HepG2 (cell line): ENCODE results near the gene PRDM10.
A peak's percentile ranks its signal among the peaks of the same experiment; 100 is the strongest.

ENCODE experiments used
- DPF2 ChIP-seq: sonication (generic); formaldehyde crosslinking; IDR thresholded peaks from 2 replicates; pipeline ENCODE4 v1.4.0; 2020; ENCODE audit warnings: mild to moderate bottlenecking, low read depth, missing genetic modification reagents, borderline replicate concordance
- REPIN1 ChIP-seq: sonication (generic); formaldehyde crosslinking; IDR thresholded peaks from 2 replicates; pipeline ENCODE4 v1.8.0; 2022; ENCODE audit warnings: missing genetic modification reagents, low read depth, mild to moderate bottlenecking, borderline replicate concordance
- ZNF274 ChIP-seq: sonication (generic); formaldehyde crosslinking; IDR thresholded peaks from 2 replicates; pipeline ENCODE4 v1.5.1; 2020; ENCODE audit warnings: mild to moderate bottlenecking, missing genetic modification reagents
- ZSCAN29 ChIP-seq: sonication (generic); formaldehyde crosslinking; conservative IDR thresholded peaks from 2 replicates; pipeline ENCODE4 v1.4.0; 2020; ENCODE audit warnings: mild to moderate bottlenecking, missing genetic modification reagents
- TF ChIP-seq, protein P1 (sequence below): sonication (generic); formaldehyde crosslinking; IDR thresholded peaks from 2 replicates; pipeline ENCODE4 v1.8.0; 2022; ENCODE audit warnings: missing genetic modification reagents, mild to moderate bottlenecking, borderline replicate concordance
- TF ChIP-seq, protein P2 (sequence below): sonication (generic); formaldehyde crosslinking; IDR thresholded peaks from 2 replicates; pipeline ENCODE4 v1.9.0; 2021; ENCODE audit warnings: mild to moderate bottlenecking, missing genetic modification reagents
- TF ChIP-seq, protein P3 (sequence below): sonication (generic); formaldehyde crosslinking; IDR thresholded peaks from 2 replicates; pipeline ENCODE4 v1.5.0; 2020; ENCODE audit warnings: mild to moderate bottlenecking, missing genetic modification reagents, moderate library complexity

DNA sequence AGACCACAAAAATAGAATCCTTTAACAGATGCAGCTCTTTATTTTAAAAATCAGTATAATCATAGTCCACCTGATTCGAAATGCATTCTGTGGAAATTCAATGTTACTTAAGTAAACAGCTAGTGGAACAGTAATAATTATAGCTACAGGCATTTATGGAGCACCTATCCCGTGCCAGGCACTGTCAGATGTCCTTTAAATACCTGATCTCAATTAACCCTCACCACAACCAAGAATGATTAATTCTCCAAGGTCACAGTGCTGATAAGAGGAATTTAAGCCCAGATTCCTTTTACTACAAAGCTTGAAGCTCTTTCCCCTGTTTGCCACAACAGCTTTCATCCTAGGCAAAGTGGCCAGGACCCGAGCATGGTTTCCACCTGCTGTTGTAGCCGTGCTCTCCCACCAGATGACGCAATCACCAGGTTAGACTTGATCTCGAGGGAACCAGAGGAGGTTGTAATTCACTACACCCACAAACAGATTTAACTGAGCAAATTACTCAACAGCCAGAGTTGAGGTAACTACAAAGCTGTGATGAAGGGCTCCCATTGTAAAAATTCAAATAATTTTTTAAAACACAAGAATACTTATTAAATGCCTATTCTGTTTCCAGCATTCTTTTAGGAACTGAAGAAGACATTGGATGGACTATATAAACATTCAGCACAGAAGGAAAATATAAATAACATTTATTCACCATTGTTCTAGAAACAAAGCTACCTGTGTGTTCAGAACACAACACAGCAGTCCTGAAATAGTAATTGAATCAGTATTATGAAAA, 10.3 kb downstream of the PRDM10 start:
- TF ChIP-seq ZNF274 (CRISPR knock-in tag) (no peak), REPIN1 (no peak), ZSCAN29 (no peak), DPF2 (CRISPR knock-in tag) (no peak)
- TF ChIP-seq, protein P1, sequence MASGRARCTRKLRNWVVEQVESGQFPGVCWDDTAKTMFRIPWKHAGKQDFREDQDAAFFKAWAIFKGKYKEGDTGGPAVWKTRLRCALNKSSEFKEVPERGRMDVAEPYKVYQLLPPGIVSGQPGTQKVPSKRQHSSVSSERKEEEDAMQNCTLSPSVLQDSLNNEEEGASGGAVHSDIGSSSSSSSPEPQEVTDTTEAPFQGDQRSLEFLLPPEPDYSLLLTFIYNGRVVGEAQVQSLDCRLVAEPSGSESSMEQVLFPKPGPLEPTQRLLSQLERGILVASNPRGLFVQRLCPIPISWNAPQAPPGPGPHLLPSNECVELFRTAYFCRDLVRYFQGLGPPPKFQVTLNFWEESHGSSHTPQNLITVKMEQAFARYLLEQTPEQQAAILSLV (CRISPR knock-in tag), result no peak
- TF ChIP-seq, protein P2, sequence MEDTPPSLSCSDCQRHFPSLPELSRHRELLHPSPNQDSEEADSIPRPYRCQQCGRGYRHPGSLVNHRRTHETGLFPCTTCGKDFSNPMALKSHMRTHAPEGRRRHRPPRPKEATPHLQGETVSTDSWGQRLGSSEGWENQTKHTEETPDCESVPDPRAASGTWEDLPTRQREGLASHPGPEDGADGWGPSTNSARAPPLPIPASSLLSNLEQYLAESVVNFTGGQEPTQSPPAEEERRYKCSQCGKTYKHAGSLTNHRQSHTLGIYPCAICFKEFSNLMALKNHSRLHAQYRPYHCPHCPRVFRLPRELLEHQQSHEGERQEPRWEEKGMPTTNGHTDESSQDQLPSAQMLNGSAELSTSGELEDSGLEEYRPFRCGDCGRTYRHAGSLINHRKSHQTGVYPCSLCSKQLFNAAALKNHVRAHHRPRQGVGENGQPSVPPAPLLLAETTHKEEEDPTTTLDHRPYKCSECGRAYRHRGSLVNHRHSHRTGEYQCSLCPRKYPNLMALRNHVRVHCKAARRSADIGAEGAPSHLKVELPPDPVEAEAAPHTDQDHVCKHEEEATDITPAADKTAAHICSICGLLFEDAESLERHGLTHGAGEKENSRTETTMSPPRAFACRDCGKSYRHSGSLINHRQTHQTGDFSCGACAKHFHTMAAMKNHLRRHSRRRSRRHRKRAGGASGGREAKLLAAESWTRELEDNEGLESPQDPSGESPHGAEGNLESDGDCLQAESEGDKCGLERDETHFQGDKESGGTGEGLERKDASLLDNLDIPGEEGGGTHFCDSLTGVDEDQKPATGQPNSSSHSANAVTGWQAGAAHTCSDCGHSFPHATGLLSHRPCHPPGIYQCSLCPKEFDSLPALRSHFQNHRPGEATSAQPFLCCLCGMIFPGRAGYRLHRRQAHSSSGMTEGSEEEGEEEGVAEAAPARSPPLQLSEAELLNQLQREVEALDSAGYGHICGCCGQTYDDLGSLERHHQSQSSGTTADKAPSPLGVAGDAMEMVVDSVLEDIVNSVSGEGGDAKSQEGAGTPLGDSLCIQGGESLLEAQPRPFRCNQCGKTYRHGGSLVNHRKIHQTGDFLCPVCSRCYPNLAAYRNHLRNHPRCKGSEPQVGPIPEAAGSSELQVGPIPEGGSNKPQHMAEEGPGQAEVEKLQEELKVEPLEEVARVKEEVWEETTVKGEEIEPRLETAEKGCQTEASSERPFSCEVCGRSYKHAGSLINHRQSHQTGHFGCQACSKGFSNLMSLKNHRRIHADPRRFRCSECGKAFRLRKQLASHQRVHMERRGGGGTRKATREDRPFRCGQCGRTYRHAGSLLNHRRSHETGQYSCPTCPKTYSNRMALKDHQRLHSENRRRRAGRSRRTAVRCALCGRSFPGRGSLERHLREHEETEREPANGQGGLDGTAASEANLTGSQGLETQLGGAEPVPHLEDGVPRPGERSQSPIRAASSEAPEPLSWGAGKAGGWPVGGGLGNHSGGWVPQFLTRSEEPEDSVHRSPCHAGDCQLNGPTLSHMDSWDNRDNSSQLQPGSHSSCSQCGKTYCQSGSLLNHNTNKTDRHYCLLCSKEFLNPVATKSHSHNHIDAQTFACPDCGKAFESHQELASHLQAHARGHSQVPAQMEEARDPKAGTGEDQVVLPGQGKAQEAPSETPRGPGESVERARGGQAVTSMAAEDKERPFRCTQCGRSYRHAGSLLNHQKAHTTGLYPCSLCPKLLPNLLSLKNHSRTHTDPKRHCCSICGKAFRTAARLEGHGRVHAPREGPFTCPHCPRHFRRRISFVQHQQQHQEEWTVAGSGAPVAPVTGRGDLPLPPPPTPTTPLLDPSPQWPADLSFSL (CRISPR knock-in tag), result no peak
- TF ChIP-seq, protein P3, sequence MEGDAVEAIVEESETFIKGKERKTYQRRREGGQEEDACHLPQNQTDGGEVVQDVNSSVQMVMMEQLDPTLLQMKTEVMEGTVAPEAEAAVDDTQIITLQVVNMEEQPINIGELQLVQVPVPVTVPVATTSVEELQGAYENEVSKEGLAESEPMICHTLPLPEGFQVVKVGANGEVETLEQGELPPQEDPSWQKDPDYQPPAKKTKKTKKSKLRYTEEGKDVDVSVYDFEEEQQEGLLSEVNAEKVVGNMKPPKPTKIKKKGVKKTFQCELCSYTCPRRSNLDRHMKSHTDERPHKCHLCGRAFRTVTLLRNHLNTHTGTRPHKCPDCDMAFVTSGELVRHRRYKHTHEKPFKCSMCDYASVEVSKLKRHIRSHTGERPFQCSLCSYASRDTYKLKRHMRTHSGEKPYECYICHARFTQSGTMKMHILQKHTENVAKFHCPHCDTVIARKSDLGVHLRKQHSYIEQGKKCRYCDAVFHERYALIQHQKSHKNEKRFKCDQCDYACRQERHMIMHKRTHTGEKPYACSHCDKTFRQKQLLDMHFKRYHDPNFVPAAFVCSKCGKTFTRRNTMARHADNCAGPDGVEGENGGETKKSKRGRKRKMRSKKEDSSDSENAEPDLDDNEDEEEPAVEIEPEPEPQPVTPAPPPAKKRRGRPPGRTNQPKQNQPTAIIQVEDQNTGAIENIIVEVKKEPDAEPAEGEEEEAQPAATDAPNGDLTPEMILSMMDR, result peak; percentile 84
